ENCODE results near the gene RAP1GAP2. TPM values are rescaled to one million over a fixed set of nuclear protein-coding genes. Genes with fewer than 3 reads are reported as not detected.

RAP1GAP2 gene
- polyA plus RNA-seq, 1 donor: 23.1 TPM

DNA sequence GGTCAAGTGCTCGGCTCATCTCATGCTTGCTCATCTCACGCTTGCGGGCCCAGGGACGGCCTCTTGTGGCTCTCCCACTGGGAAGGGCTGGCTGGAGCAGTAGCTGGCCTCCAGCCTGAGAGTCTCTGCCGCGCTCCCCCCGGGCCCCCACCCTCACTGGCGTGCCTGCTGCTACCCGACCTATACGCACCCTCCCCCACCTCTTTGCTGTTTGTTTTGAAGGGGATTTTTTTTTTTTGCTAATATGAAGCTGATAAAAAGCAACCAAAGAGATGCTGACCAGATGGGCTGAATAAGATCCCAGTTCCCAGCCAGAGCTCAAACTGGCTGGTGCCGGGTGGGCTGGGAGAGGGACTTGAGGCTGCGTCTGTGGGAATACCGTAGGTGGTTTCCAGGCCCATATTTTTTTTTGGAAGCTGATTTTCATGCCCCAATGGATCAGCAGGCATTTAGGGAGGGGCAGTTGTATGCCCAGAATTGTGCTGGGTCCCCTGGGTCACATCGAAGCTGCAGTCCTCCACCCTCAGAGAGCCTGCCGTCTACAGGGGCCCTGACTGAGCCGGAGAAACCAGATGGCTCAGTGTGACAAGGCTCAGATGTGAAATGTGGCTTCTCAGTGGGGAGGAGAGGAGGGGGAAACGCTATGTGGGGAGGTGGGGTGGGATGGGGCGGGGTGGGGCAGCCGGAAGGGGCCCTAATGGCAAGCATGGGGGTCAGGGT lies 115.0 kb downstream of the RAP1GAP2 start:
- DNase-seq: no peak

DNA sequence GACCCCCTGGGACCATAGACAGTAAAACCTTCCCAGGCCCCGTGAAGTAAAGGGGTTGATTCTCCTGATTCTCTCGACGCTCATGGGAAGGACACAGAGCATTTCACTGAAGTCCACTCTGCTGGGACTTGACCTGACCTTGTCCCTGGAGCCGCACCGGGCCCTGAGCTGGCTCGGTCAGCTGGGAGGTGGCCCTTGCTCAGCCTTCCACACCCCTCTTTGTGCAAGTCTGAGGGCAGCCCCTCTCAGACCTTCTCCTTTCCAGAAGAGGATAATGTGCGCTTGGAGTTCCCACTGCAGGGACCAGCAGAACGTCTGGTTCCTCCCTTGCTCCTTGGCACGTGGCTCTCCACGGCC lies 115.5 kb downstream of the RAP1GAP2 start:
- DNase-seq: no peak

DNA sequence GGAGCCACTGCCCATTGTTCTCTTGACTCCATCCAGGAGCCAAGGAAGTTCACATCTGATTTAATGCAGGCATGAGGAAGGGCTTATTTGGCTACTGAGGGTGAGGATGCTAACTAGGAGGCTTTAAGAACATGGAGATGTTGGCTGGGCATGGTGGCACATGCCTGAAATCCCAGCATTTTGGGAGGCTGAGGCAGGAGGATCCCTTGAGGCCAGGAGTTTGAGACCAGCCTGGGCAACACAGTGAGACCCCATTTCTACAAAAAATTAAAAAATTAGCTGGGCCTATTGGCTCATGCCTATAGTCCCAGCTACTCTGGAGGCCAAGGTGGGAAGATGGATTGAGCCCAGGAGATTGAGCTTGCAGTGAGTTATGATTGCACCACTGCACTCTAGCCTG lies 116.5 kb downstream of the RAP1GAP2 start:
- DNase-seq: no peak

DNA sequence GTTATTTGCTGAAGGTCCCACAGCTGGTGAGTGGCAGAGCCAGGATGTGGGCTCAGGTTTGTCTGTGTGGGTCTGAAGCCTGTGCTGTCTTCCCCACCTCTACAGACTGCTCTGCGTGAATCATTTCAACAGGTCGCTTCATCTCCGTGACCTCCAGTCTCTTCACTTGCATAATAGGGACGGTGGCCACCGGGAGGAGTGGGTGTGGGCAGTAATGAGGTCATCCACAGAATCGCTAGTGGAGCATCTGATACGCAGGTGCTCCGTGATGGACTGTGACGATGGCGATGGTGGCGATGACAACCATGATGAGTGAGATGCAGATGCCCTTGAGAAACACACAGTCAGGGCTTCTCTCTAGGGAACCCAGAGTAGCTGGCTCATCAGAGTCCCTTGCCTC lies 120.2 kb downstream of the RAP1GAP2 start:
- no peak for DNase-seq

DNA sequence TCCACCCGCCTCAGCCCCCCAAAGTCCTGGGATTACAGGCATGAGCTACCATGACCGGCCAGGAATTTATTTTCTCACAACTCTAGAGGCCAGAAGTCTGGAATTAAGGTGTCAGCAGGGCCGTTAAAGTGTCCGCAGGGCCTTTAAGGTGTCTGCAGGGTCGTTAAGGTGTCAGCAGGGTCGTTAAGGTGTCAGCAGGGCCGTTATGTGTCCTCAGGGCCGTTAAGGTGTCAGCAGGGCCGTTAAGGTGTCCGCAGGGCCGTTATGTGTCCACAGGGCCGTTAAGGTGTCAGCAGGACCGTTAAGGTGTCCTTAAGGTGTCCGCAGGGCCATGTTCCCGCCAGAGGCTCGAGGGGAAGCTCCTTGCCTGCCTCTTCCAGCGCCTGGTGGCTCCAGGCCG lies 125.2 kb downstream of the RAP1GAP2 start:
- DNase-seq: no peak

DNA sequence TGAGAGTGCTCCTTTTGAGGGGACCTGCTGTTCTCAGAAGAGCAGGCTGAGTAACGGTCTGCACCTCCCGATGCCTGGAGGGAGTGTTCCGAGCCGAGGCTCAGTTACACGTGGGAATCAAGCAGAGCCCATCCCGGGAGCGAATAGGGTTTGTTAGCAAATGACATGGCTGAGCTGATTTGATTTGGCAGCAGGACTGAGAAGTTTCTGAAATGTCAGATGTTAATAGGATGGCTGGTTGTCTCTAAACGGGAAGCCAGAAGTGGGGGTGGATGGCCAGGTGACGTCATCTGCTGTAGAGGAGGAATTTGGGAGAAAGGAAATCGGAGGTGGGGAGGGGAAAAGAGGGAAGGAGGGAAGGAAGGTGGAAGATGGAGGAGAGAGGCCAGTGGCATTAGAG lies 128.0 kb downstream of the RAP1GAP2 start:
- DNase-seq: no peak

DNA sequence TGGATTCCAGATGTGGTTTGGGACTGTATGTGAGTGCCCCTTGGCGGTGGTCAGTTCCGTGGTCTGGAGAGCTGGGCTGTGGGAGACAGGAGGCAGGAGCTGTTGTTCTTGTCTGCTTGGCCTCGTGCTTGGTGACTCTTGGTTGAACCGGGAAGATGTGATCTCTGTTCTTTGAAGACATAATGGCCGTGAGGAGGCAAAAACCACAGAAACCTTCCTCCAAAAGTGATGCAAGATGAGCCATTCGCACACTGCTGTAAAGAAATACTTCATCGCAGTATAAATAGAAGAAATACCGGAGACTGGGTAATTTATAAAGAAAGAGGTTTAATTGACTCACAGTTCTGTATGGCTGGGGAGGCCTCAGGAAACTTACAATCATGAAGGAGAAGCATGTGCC lies 128.8 kb downstream of the RAP1GAP2 start:
- no peak for DNase-seq

DNA sequence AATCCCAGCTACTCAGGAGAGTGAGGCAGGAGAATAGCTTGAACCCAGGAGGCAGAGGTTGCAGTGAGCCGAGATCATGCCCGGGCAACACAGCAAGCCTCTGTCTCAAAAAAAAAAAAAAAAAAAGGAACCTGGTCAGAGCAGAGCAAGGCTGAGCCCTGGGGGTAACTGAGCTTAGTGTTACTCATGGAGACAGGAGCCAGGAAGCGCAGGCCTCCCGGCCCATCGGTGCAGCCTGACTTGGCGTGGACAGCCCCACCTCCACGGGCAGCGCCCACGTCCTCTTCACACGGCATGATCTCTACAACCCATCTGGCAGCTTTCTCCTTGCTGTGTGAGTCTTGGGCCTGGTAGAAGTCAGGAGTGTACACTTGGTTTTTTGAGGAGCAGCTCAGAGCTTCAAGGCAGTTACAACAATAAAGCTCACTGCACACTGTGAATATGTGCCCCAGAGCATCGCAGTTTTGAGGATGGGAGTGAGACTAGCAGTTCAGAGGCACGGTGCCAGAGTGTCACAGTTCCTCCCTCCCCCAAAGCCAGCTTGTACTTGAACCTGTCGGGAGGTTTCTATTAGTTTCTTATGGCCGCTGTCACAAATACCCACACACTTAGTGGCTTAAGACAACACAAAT lies 129.9 kb downstream of the RAP1GAP2 start:
- no peak for DNase-seq

DNA sequence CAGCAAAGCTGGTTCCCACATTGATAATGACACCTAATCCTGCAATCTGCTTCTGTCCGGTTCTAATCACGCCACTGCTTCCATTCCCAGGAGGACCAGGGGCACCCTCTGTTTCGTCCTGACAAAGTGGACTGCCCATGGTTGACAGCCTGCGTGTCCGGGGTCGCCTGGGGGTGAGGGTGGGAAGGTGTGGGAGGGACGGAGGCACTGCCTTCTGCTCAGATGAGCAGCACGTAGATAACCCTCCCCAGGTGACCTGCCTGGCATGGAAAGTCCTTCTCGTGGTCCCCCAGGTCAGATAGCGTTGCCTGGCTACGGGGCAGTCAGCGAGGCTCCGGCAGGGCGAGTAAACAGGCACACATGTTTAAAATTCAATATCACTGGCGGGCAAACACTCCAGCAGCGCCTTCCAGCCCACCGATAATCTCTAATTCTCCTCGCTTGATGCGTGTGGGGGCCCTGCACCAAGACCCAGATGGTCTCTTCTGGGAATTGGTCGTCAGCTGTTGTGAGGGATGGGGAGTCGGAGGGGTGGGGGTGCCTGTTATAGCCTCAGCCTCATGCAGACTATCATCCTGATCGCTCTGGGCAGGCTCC lies 132.2 kb downstream of the RAP1GAP2 start:
- no peak for DNase-seq

DNA sequence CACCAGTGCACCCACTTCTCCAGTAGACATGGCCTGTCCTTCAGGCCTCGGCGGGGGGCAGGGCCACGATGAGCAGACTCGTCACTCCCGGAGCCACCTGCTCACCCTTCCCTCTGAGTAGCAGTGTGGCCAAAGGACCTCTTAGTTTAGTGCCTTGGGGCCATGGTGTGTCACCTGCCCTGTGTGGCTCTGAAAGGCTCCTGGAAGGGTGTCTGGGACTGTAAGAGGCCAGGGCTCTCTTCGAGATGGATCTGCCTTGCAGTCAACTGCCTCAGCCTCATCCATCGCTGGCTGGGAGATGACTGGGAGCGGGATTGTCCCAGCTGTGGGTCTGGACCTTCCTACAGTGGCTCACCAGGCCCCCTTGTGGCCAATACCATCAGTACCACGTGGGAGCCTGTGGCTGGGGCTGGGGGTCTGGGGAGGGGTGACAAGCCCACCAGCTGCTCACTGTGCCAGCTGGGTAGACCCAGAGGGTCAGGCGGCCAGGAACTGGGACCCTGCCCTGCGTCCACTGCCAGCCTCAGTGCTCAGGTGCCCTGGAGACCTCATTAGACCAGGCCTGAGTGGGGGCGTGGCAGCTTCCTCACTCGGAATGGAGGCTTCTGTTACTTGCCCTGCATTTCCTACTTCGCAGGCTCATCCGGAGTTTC lies 133.8 kb downstream of the RAP1GAP2 start:
- DNase-seq: no peak

DNA sequence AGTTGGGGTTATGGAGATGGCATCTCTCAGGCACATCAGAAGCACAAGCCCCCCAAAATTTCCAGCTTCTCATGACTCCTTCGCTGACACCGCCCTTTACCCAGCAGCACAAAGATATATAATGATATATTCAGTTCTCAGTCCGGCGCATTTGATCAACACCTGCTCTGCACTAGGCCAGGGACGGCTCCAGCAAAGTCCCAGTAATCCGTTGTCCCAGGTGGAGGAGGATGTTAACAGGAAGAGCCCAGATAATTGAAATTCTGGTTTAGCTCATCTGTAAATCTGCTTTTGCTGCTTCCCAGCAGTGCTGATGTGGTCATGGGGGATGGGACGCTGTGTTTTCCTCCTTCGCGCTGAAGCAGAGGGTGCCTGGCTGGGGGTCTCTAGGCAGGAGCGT lies 135.6 kb downstream of the RAP1GAP2 start:
- no peak for DNase-seq

DNA sequence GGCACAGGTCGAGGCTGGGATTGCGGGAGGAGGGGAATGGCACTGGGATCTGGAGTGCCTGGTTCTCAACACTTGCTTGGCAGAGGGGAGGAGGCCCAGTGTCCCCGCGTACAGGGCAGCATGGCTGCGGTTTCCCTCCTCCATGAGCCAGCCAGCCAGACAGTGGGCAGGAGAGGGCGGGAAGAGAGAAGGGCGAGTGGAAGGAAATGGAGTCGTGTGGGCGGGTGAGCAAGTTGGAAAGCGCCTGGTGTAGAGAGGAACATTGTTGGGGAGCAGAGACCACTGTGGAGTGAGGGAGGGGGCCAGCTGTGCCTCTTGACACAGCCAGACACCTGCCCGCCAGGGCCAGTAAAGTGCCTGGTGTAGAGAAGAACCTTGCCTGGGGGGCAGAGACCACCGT lies 136.7 kb downstream of the RAP1GAP2 start:
- DNase-seq: no peak

DNA sequence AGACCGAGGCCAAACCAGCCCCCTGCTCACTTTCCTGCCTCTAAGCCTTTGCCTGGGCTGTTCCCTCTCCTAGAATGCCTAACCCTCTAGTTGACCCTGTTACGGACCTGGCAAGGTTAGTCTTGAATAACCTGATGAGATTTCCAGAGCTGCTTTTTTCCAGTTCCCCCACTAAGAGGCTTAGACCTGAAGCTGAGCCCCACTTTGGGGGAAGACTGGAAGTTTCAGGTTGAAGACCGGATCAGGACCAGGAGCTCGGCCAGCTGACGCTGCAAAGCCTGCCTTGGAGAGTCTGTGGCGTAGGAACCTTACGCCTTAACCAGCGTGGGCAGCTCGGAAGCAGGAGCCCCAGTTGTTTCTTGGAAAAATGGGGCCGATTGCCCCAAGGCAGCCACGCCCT lies 137.4 kb downstream of the RAP1GAP2 start:
- DNase-seq: no peak

DNA sequence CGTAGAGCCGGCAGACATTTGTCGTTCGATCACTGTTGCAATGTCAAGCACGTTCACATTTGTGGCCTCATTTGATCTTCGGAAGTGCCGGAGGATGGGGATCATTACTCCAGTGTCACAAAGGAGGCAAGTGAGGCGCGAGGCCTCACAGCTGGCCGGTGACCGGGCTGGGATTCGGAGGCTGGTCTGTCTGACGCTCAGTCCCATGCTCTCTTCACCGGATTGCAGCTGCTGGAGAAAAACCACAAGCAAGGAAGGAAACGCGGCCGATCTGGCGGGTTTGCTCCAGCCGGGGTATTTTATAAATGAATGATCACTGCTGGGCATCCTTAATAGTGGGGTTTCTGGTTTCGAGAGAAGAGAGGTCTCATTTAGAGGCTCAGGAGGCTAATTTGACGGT lies 139.4 kb downstream of the RAP1GAP2 start:
- DNase-seq: no peak

DNA sequence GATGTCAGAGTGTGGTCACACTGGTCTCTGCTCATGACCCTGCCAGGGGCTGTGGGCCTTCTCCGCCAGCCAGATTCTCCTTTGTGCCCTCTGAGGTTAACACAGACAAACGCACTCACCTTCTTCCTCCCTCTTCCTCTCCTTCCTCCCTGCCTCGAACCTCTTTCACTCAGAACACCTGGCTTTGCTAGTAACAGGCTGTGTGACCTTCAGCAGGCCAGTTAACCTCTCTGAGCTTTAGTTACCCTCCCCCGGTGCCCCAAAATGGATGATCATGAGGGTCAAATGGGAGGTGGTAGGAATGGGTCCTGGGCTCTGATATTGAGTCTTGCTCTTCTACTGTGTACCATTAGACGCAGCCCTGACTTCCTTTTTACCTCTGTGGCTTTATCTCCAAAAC lies 140.1 kb downstream of the RAP1GAP2 start:
- no peak for DNase-seq

DNA sequence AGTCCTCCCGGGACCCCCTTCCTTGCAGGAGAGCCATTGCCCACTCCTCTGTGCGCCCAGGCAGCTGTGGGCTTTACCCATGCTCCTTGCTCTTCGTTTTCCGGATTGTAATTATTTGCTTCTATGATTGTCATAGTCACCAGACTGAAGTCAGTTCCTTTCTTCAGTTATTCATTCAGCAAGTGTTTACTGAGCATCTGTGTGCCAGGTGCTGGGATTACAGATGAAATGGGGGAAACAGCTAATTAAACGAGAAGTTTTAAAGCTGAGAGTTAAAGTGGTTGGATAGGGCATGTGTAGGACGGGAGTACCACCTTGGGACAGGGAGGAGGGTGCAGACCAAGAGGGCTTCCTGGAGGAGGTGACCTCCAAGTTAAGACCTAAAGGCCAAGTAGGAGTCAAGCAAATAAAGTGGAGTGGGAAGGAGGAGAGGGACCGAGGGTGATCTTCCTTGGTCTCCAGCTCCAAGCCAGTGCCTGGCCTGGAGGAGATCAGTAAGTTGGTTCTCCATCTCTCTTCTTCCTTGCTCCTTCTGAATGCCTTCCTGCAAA lies 140.6 kb downstream of the RAP1GAP2 start:
- no peak for DNase-seq

DNA sequence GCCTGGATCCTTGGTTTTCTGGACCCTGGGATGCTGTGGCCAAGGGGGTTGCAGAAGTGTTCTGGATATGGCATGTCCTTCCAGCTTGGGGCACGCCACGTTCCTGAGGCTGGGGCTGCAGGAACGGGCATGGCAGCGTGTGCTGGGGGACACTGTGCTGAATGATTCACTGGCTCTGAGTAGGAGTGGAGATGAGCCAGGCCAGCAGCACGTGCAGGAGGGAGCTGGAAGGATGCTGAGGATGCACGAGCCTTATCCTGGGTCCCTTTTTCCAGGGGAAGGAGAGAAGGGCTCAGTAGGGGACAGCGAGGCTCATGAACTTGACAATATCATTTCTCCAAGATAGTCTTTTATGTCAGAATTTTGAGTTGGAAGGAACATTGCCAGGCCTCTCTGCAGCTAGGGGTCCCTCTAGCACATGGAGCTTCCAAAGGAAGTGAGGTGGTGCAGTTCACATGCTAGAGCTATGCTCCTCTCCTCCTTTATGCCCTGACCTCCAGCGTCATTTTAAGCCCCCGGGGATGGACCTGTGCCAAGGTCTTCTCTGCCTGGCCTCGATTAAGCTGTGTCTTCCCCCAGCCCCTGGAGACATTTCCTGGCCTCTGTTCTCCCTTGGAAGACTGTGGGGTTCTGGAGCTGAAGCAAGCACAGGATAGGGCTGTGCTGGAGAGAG lies 141.2 kb downstream of the RAP1GAP2 start:
- no peak for DNase-seq

DNA sequence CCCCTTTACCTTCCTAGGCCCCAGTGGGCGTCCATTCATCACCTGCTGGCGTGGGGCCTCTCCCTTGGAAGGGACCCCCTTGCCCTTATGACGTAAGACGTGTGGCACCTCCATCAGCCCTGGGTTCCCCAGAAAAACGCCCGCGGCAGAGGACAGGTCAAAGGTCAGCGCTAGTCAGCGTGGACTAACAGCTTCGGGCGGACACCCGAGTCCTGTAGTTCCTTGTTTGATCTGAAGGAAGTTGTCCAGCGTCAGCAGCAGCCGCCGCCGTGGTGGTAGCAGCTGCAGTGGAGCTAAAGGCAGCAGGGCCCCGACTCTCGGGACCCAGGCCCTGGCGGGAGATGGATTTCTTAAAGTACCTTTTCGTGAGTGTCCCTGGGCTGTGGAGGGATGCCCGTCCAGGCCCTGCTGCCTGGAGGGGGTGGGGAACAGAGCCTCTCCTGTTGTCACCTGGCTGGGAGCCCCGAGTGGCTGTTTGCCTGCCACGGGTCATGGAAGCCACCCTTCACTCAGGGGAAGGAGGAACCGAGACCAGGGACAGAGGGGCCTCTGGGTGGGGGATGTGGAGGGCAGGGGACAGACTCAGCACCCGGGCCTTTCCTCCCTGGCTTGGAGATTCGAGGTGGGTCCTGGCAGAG lies 143.6 kb downstream of the RAP1GAP2 start:
- DNase-seq: no peak

DNA sequence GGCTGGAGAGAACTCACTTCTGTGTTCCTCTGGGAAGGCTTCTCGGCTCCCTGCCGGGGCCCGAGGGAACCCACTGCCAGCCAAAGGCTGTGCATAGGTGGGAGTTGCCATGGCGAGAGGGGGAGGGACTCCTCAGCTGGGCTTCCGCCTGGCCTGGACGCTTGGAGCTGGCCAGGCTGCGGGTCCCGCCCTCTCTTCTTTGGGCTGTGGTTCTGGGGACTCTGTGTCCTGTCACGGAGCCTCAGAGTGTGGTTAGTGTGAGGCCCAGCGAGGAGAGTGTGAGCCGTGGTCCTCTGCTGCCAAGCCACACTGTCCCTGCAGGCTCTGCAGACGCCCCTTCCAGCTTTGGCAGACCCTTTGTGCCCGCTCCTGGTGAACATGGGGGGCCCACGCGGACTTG lies 144.1 kb downstream of the RAP1GAP2 start:
- DNase-seq: peak; percentile 46

DNA sequence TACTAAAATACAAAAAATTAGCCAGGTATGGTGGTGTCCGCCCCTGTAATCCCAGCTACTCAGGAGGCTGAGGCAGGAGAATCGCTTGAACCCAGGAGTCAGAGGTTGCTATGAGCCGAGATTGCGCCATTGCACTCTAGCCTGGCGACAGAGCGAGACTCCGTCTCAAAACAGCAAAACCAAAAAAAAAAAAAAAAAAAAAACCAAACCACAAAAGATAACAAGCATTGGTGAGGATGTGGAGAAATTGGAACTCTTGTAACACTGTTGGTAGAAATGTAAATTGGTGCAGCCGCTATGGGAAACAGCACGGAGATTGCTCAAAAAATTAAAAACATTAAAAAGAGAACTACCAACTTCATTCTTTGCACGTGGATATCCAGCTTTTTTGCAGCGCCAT lies 147.7 kb downstream of the RAP1GAP2 start:
- DNase-seq: no peak

DNA sequence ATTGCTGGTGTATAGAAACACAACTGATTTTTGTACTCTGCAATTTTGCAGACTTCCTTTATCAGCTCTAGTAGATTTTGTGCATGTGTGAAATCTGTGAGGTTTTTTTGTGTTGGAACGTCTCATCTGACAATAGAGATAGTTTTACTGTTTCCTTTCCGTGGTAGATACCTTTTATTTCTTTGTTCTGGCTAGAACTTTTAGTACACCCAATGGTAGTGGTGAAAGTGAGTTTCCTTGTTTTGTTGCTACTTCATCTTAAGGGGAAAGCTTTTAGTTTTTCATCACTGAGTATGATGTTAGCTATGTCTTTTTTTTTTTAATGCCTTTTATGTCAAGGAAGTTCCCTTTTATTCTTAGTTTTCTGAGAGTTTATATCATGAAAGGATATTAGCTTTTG lies 149.1 kb downstream of the RAP1GAP2 start:
- DNase-seq: no peak

DNA sequence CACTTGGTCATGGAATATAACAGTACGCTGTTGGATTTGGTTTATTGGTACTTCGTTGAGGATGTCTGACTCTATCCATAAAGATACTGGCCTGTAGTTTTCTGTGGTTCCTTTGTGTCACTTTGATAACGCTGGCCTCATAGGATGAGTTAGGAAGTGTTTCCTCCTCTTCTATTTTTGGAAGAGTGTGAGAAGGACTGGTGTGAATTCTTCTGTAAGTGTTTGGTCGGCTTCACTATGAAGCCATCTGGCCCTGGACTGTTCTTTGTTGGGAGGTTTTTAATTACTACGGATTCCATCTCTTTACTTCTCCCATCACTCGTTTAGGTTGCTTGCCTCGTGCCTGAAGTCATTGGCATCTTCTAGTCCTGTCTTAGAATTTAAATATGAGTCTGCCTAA lies 149.9 kb downstream of the RAP1GAP2 start:
- DNase-seq: no peak

All from left kidney (tissue), 2 donors.